BLaER1 (cell line): Measurements from ENCODE around the gene TRIM29.

Source experiments
- H3K27ac ChIP-seq: shearing (Covaris generic); formaldehyde crosslinking; 2 replicates; pipeline ENCODE4 v1.8.1; 2022
- H3K27me3 ChIP-seq: shearing (Covaris generic); formaldehyde crosslinking; 2 replicates; pipeline ENCODE4 v1.8.1; 2022
- H3K36me3 ChIP-seq: shearing (Covaris generic); formaldehyde crosslinking; 2 replicates; pipeline ENCODE4 v1.8.1; 2022
- H3K4me1 ChIP-seq: shearing (Covaris generic); formaldehyde crosslinking; 2 replicates; pipeline ENCODE4 v1.8.1; 2022
- H3K4me2 ChIP-seq: shearing (Covaris generic); formaldehyde crosslinking; 2 replicates; pipeline ENCODE4 v1.8.1; 2022
- H3K4me3 ChIP-seq: shearing (Covaris generic); formaldehyde crosslinking; 2 replicates; pipeline ENCODE4 v1.8.1; 2022
- H3K9ac ChIP-seq: shearing (Covaris generic); formaldehyde crosslinking; 2 replicates; pipeline ENCODE4 v1.8.1; 2022
- H3K9me3 ChIP-seq: shearing (Covaris generic); formaldehyde crosslinking; 2 replicates; pipeline ENCODE4 v1.8.1; 2022
- H4K20me1 ChIP-seq: shearing (Covaris generic); formaldehyde crosslinking; 2 replicates; pipeline ENCODE4 v1.8.1; 2022
- Cebpa-rat ChIP-seq: shearing (Covaris generic); IDR thresholded peaks from 2 replicates; pipeline ENCODE4 v1.8.1; 2022

Gene TRIM29

DNA sequence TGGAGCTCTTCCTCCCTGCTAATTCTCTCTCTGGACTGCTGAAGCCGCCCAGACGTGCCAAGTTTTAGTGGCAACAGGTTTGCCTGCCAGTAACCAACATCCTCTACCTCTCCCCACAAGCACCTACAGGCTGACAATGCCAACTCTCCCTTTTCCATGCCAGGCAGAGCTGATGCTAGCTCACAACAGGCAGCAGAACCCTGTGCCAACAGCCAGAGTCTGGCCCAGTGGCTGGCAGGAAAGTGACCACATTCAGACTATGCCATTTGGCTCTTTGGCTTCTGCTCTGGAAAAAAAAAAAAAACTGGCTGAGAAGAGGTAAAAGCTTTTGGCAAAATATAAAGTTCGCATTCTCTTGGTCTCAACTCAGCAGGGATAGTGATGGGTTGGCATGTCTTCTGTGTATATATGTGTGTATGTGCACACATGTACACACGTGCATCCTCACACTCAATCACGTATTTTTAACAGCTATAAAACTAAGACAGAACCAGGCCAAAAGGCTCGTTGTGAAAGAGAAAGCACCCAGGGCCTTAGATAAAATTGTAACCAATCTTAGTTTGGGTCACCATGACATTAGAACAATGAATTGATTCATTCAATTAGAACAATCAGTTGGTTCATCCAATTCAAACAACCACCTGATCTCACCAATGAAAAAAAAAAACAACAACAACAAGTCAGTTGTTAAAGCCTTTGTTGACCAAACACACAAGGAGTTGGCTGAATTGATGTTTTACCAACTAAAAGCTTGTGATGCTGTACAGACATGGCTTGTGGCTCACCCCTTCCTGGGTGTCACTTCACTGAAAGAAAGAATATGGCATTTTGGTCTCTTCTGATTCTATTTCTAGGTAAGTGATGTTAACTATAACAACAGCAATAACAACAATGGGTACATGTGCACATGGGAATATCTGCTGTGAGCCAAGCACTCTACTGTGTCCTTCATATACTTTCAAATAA, 48.6 kb downstream of the TRIM29 start:
- TF ChIP-seq Cebpa-rat = no peak

GRCh38 chr11:120088056-120088455, 49.9 kb downstream of the TRIM29 start:
- Histone ChIP-seq H3K9me3 (peaks cover 24% of the 10 kb centered on the region), H3K4me3 (no peak overlapping the region), H3K4me1 (no peaks in the 10 kb centered on the region), H3K27me3 (no peaks in the 10 kb centered on the region), H4K20me1 (no peaks in the 10 kb centered on the region), H3K27ac (no peak overlapping the region), H3K4me2 (no peak overlapping the region), H3K36me3 (no peaks in the 10 kb centered on the region), H3K9ac (no peak overlapping the region)
- no peak for TF ChIP-seq Cebpa-rat

More for the DNA sequence above, 48.6 kb downstream of the TRIM29 start:
- H3K9ac ChIP-seq = no peak overlapping the region
- H3K4me1 ChIP-seq = no peaks in the 10 kb centered on the region
- peaks cover 16% of the 10 kb centered on the region for H3K9me3 ChIP-seq
- no peaks in the 10 kb centered on the region for H3K27me3 ChIP-seq
- H4K20me1 ChIP-seq = no peaks in the 10 kb centered on the region
- H3K27ac ChIP-seq = no peak overlapping the region
- no peaks in the 10 kb centered on the region for H3K36me3 ChIP-seq
- no peak overlapping the region for H3K4me2 ChIP-seq
- no peak overlapping the region for H3K4me3 ChIP-seq

DNA sequence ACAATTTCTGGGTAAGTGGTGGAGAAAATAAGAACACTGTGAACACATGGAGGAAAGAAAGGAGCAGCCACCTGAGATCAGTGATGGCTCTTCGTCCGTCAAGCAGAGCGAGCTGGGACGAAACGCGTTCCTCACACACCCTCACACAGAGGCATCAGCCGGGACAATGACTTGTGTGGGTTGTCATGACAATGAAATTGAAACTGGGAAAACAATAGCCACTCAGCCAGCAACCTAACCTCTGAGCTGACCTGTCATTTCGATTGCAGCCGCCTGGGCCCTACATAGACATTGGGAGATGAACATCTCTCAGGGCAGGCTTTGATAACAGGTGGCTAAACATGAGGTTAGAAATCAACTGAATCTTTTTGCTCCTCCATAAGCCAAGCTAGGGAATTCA, 51.3 kb downstream of the TRIM29 start:
- Histone ChIP-seq H3K9me3 (peaks cover 31% of the 10 kb centered on the region), H4K20me1 (no peaks in the 10 kb centered on the region), H3K27ac (no peak overlapping the region), H3K9ac (no peak overlapping the region), H3K4me1 (no peaks in the 10 kb centered on the region), H3K36me3 (no peaks in the 10 kb centered on the region), H3K4me2 (no peak overlapping the region), H3K27me3 (no peaks in the 10 kb centered on the region), H3K4me3 (no peak overlapping the region)
- no peak for TF ChIP-seq Cebpa-rat

GRCh38 chr11:120079750-120080610, 57.9 kb downstream of the TRIM29 start:
- Histone ChIP-seq H3K9ac (no peak overlapping the region), H3K4me1 (no peaks in the 10 kb centered on the region), H3K27ac (no peak overlapping the region), H3K27me3 (no peaks in the 10 kb centered on the region), H3K4me3 (no peak overlapping the region), H4K20me1 (no peaks in the 10 kb centered on the region), H3K9me3 (peaks cover 38% of the 10 kb centered on the region), H3K36me3 (no peaks in the 10 kb centered on the region), H3K4me2 (no peak overlapping the region)
- TF ChIP-seq Cebpa-rat = no peak

GRCh38 chr11:120078397-120078796, 59.5 kb downstream of the TRIM29 start:
- Histone ChIP-seq H4K20me1 (no peaks in the 10 kb centered on the region), H3K36me3 (no peaks in the 10 kb centered on the region), H3K4me1 (no peaks in the 10 kb centered on the region), H3K4me2 (no peak overlapping the region), H3K9ac (no peak overlapping the region), H3K9me3 (peaks cover 29% of the 10 kb centered on the region), H3K27me3 (no peaks in the 10 kb centered on the region), H3K4me3 (no peak overlapping the region), H3K27ac (no peak overlapping the region)
- no peak for TF ChIP-seq Cebpa-rat

DNA sequence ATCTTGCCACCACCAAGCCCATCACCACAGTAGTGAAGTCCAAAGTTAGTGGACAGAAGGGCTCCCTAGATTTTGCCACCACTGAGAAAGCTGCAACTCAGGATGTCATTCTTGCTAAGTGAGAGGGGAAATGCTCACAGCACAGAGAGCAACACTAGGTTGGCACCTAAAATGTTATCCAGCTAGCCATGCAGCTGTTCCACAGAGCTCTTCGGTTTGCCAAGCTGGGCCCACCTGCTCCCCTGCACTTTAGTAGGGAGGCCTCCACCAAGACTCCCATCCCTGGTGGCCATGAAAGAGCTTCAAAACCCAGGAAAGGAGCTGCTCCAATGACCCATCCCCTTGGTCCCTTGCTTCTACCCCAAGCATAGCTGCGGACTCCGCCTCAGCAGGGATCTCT, 63.8 kb downstream of the TRIM29 start:
- H3K9me3 ChIP-seq = no peaks in the 10 kb centered on the region
- peaks cover 14% of the 10 kb centered on the region for H3K4me1 ChIP-seq
- no peak overlapping the region for H3K4me3 ChIP-seq
- no peaks in the 10 kb centered on the region for H4K20me1 ChIP-seq
- H3K36me3 ChIP-seq = no peaks in the 10 kb centered on the region
- no peak for TF ChIP-seq Cebpa-rat
- H3K9ac ChIP-seq = no peak overlapping the region
- H3K4me2 ChIP-seq = no peak overlapping the region
- no peak overlapping the region for H3K27ac ChIP-seq
- no peaks in the 10 kb centered on the region for H3K27me3 ChIP-seq

DNA sequence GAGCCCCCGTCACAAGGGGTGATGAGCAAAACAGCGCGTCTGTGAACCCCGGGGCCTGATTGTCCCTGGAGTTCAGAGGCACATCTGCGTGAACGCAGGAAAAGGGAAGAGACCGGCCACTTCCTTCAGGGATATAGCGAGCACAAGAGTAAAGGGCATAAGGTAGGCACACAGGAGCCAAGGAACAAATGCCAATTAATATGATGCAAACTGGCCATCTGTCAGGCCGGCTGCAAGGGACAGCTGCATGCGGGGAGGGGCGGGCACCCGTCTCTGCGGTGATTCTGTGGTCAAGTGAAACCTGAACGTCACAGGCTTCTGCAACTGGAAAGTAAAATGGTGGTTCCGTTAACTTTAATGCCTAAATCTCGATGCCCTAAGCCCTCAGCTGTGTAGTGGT, 64.7 kb downstream of the TRIM29 start:
- no peak for TF ChIP-seq Cebpa-rat
- Histone ChIP-seq H3K4me1 (peaks cover 19% of the 10 kb centered on the region), H3K27ac (no peak overlapping the region), H3K4me2 (no peak overlapping the region), H4K20me1 (no peaks in the 10 kb centered on the region), H3K9me3 (no peaks in the 10 kb centered on the region), H3K4me3 (no peak overlapping the region), H3K36me3 (no peaks in the 10 kb centered on the region), H3K27me3 (no peaks in the 10 kb centered on the region), H3K9ac (no peak overlapping the region)

- H3K9ac ChIP-seq = no peak overlapping the region
- no peaks in the 10 kb centered on the region for H4K20me1 ChIP-seq
- 0 out of 2 replicates have a peak overlapping the region, but pooled peaks have one; percentile 22 for H3K27ac ChIP-seq
- no peak overlapping the region for H3K4me3 ChIP-seq
- no peaks in the 10 kb centered on the region for H3K9me3 ChIP-seq
- no peaks in the 10 kb centered on the region for H3K27me3 ChIP-seq
- TF ChIP-seq Cebpa-rat = no peak
- peaks cover 44% of the 10 kb centered on the region for H3K4me1 ChIP-seq
- H3K36me3 ChIP-seq = no peaks in the 10 kb centered on the region
- H3K4me2 ChIP-seq = peak overlapping the region; percentile 33
Measured at GRCh38 chr11:120068114-120068573, 69.8 kb downstream of the TRIM29 start.

- no peak overlapping the region for H3K4me3 ChIP-seq
- no peaks in the 10 kb centered on the region for H3K27me3 ChIP-seq
- TF ChIP-seq Cebpa-rat = no peak
- 0 out of 2 replicates have a peak overlapping the region, but pooled peaks have one; percentile 22 for H3K27ac ChIP-seq
- H3K4me1 ChIP-seq = peaks cover 44% of the 10 kb centered on the region
- no peaks in the 10 kb centered on the region for H3K9me3 ChIP-seq
- peak overlapping the region; percentile 33 for H3K4me2 ChIP-seq
- no peak overlapping the region for H3K9ac ChIP-seq
- H4K20me1 ChIP-seq = no peaks in the 10 kb centered on the region
- no peaks in the 10 kb centered on the region for H3K36me3 ChIP-seq
Measured at GRCh38 chr11:120067438-120068113, 70.3 kb downstream of the TRIM29 start.
